ENCODE data around the gene TMEM272.

DNA sequence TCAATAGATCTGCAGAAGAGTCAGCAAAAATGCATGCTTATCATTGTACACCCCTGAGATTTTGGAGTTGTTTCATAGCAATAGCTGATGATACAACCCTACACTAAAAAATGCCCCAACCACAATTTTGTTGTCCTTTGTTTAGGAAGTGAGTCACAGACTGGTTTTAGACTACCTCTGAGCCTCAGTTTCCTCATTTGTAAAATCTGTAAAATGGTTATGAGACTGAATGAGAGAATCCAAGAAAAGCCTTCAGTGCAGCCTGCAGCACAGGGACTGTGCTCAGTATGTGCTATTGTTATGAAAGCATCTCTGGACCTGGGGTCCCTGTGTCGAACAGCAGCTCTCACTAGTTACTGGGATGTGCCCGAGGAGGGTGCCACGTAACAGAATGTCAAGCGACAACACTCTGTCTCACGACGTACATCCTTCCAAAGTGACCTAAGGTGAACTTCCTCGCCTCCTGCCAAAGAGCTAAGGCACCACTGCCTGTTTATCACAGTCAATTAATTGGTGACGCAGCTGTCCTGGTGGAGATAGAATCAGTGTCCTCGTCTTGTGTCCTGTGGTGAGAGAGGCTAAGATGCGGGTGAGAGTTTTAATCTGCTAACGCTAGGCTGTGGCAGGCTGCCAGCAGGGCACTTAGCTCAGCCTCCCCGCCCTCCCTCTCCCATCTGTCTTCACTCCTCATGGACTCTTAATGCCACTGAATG lies 59.1 kb downstream of the TMEM272 start:
- TF ChIP-seq, protein P1, sequence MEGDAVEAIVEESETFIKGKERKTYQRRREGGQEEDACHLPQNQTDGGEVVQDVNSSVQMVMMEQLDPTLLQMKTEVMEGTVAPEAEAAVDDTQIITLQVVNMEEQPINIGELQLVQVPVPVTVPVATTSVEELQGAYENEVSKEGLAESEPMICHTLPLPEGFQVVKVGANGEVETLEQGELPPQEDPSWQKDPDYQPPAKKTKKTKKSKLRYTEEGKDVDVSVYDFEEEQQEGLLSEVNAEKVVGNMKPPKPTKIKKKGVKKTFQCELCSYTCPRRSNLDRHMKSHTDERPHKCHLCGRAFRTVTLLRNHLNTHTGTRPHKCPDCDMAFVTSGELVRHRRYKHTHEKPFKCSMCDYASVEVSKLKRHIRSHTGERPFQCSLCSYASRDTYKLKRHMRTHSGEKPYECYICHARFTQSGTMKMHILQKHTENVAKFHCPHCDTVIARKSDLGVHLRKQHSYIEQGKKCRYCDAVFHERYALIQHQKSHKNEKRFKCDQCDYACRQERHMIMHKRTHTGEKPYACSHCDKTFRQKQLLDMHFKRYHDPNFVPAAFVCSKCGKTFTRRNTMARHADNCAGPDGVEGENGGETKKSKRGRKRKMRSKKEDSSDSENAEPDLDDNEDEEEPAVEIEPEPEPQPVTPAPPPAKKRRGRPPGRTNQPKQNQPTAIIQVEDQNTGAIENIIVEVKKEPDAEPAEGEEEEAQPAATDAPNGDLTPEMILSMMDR (conservative IDR thresholded peaks at IDR 0.05 in 1 of 2, IDR thresholded peaks at IDR 0.05 in 1 of 2; ENCODE audit: extremely low read depth in 1 of 2, insufficient read depth in 1 of 2, low read depth in 1 of 2, low read length in 2 of 2): no peak
- no peak for TF ChIP-seq EZH2 (IDR thresholded peaks at IDR 0.05; ENCODE audit: borderline replicate concordance, low read length)

Data from mammary epithelial cell (primary cell).